HepG2 (cell line): Measurements from ENCODE around the gene PLXNA3. TPM values are rescaled to one million over a fixed set of nuclear protein-coding genes. Genes with fewer than 3 reads are reported as not detected.
A peak's percentile ranks its signal among the peaks of the same experiment; 100 is the strongest.

Source experiments
- DZIP1 ChIP-seq: sonication (generic); formaldehyde crosslinking; IDR thresholded peaks from 2 replicates; pipeline ENCODE4 v1.5.0; 2020; ENCODE audit warnings: mild to moderate bottlenecking, missing genetic modification reagents
- GMEB2 ChIP-seq: IDR thresholded peaks from 2 replicates; pipeline ENCODE4 v1.6.1; 2016; ENCODE audit warnings: missing biosample characterization, missing genetic modification reagents, low read depth
- HNRNPLL ChIP-seq: fragments of 200-400 bp; formaldehyde crosslinking; IDR thresholded peaks from 2 replicates; pipeline ENCODE4 v1.6.1; 2017; ENCODE audit warnings: mild to moderate bottlenecking, low read depth, low read length; ENCODE audit not compliant: poor library complexity, severe bottlenecking
- JUN ChIP-seq: sonication (generic); formaldehyde crosslinking; IDR thresholded peaks from 2 replicates; pipeline ENCODE4 v1.4.0; 2020; ENCODE audit warnings: mild to moderate bottlenecking, missing genetic modification reagents
- KAT7 ChIP-seq: IDR thresholded peaks from 2 replicates; pipeline ENCODE4 v1.6.1; 2018; ENCODE audit warnings: borderline replicate concordance, missing compliant biosample characterization
- KLF11 ChIP-seq: IDR thresholded peaks from 2 replicates; pipeline ENCODE4 v1.6.1; 2016; ENCODE audit warnings: missing compliant biosample characterization
- SNRNP70 ChIP-seq: fragments of 200-400 bp; formaldehyde crosslinking; IDR thresholded peaks from 2 replicates; pipeline ENCODE4 v1.6.1; 2017; ENCODE audit warnings: mild to moderate bottlenecking, low read depth, low read length, moderate library complexity
- THAP8 ChIP-seq: sonication (generic); formaldehyde crosslinking; IDR thresholded peaks from 2 replicates; pipeline ENCODE4 v1.5.1; 2020; ENCODE audit warnings: missing genetic modification reagents, mild to moderate bottlenecking, borderline replicate concordance
- ZBTB33 ChIP-seq: sonication (generic); formaldehyde crosslinking; IDR thresholded peaks from 2 replicates; pipeline ENCODE4 v1.4.0; 2020; ENCODE audit warnings: missing genetic modification reagents
- ZBTB4 ChIP-seq: sonication (generic); formaldehyde crosslinking; IDR thresholded peaks from 2 replicates; pipeline ENCODE4 v1.4.0; 2020; ENCODE audit warnings: missing genetic modification reagents, mild to moderate bottlenecking, borderline replicate concordance
- ZFP37 ChIP-seq: sonication (generic); formaldehyde crosslinking; IDR thresholded peaks from 2 replicates; pipeline ENCODE4 v1.4.0; 2020; ENCODE audit warnings: missing genetic modification reagents, borderline replicate concordance
- ZKSCAN5 ChIP-seq: sonication (generic); formaldehyde crosslinking; IDR thresholded peaks from 2 replicates; pipeline ENCODE4 v1.5.1; 2020; ENCODE audit warnings: mild to moderate bottlenecking, missing genetic modification reagents
- ZNF770 ChIP-seq: sonication (generic); formaldehyde crosslinking; IDR thresholded peaks from 2 replicates; pipeline ENCODE4 v1.5.0; 2020; ENCODE audit warnings: mild to moderate bottlenecking, missing genetic modification reagents
- ZNF792 ChIP-seq: IDR thresholded peaks from 2 replicates; pipeline ENCODE4 v1.6.1; 2016
- ZSCAN20 ChIP-seq: sonication (generic); formaldehyde crosslinking; IDR thresholded peaks from 2 replicates; pipeline ENCODE4 v1.4.0; 2020; ENCODE audit warnings: missing genetic modification reagents, mild to moderate bottlenecking, borderline replicate concordance
- polyA plus RNA-seq, 8 experiments: library from polyadenylated mRNA; depleted of rRNA in 3 of 8; stranded (reverse) in 7 of 8; unstranded in 1 of 8; fragments of >200 nt; fragmentation: Illumina TruSeq in 4 of 8; extraction: Trizol in 4 of 8; gene quantifications; 2 replicates each; pipeline versions ENCODE4 v1.2.1 to v1.2.3, GENCODE V29; 2011 to 2016; ENCODE audit warnings: low read depth in 4 of 8, missing spikeins in 1 of 8, mixed read lengths in 1 of 8; ENCODE audit not compliant: insufficient read depth in 1 of 8
- total RNA-seq, 5 experiments: library from RNA; depleted of rRNA; stranded (reverse); fragments of >200 nt; fragmentation: Illumina TruSeq; extraction: Trizol; gene quantifications; 2 replicates each; pipeline ENCODE4 v1.2.3, GENCODE V29; 2016; ENCODE audit warnings: low read depth in 1 of 5

The PLXNA3 gene
- total and polyA plus RNA-seq, 2 of the 13 experiments (the other 11 are each of a cell fraction or from before 2014, with no cell fraction given), result 5.8 to 20.6 TPM

- TF ChIP-seq ZBTB4 (CRISPR knock-in tag) (no peak), JUN (CRISPR knock-in tag) (no peak), KLF11 (CRISPR knock-in tag) (no peak), HNRNPLL (no peak), SNRNP70 (no peak), ZFP37 (CRISPR knock-in tag) (no peak), DZIP1 (CRISPR knock-in tag) (no peak), ZBTB33 (CRISPR knock-in tag) (no peak), ZKSCAN5 (no peak), ZNF770 (CRISPR knock-in tag) (peak; percentile 99), THAP8 (no peak), GMEB2 (CRISPR knock-in tag) (peak; percentile 21; the same call in 1 of the 2 replicates), KAT7 (CRISPR knock-in tag) (peak; percentile 77; the same call in 1 of the 2 replicates), ZSCAN20 (no peak), ZNF792 (CRISPR knock-in tag) (no peak)
Measured at GRCh38 chrX:154428176-154429171, 29.6 kb upstream of the PLXNA3 start, which contains the start of gene ATP6AP1 (continued).
